H9 (cell line): ENCODE measurements around the gene PLEKHA1. TPM values are rescaled to one million over a fixed set of nuclear protein-coding genes. Genes with fewer than 3 reads are reported as not detected.
A peak's percentile ranks its signal among the peaks of the same experiment; 100 is the strongest.

Experiments
- DNase-seq: peaks from one replicate; pipeline ENCODE4 v3.0.0-alpha.2; 2017
- H2AFZ ChIP-seq: one replicate; pipeline ENCODE4 v1.6.1; 2013; ENCODE audit warnings: mild to moderate bottlenecking, low read length, control low read depth, moderate library complexity
- H2AK5ac ChIP-seq: 2 replicates; pipeline ENCODE4 v1.6.1; 2013; ENCODE audit warnings: low read length, control low read depth, mixed read lengths; ENCODE audit not compliant: insufficient read length
- H2BK120ac ChIP-seq: one replicate; pipeline ENCODE4 v1.6.1; 2013; ENCODE audit warnings: low read depth, mild to moderate bottlenecking, low read length, control low read depth, inconsistent platforms; ENCODE audit not compliant: poor library complexity, severe bottlenecking
- H2BK12ac ChIP-seq: 2 replicates; pipeline ENCODE4 v1.6.1; 2013; ENCODE audit warnings: low read length, control low read depth, mixed read lengths, low read depth; ENCODE audit not compliant: insufficient read length
- H2BK15ac ChIP-seq: 2 replicates; pipeline ENCODE4 v1.6.1; 2013; ENCODE audit warnings: low read depth, low read length, control low read depth
- H2BK20ac ChIP-seq: one replicate; pipeline ENCODE4 v1.6.1; 2013; ENCODE audit warnings: low read depth, mild to moderate bottlenecking, low read length, control low read depth, inconsistent platforms; ENCODE audit not compliant: poor library complexity, severe bottlenecking
- H2BK5ac ChIP-seq: 2 replicates; pipeline ENCODE4 v1.6.1; 2013; ENCODE audit warnings: low read length, control low read depth, mixed read lengths; ENCODE audit not compliant: insufficient read length
- H3K14ac ChIP-seq: 2 replicates; pipeline ENCODE4 v1.6.1; 2013; ENCODE audit warnings: low read length, control low read depth; ENCODE audit not compliant: insufficient read depth
- H3K18ac ChIP-seq: 2 replicates; pipeline ENCODE4 v1.6.1; 2013; ENCODE audit warnings: low read depth, mild to moderate bottlenecking, mixed read lengths, low read length, control low read depth; ENCODE audit not compliant: insufficient read length
- H3K23ac ChIP-seq: 2 replicates; pipeline ENCODE4 v1.6.1; 2013; ENCODE audit warnings: low read length, control low read depth, mixed read lengths, low read depth; ENCODE audit not compliant: insufficient read length
- H3K23me2 ChIP-seq: 2 replicates; pipeline ENCODE4 v1.6.1; 2013; ENCODE audit warnings: low read depth, mild to moderate bottlenecking, mixed read lengths, low read length, control low read depth; ENCODE audit not compliant: insufficient read length, poor library complexity, severe bottlenecking
- H3K27ac ChIP-seq: 2 replicates; pipeline ENCODE4 v1.5.1; 2013; ENCODE audit warnings: low read length, control low read depth, mixed read lengths, low read depth; ENCODE audit not compliant: insufficient read length
- H3K27me3 ChIP-seq: 2 replicates; pipeline ENCODE4 v1.6.1; 2013; ENCODE audit warnings: low read length, control low read depth, inconsistent platforms; ENCODE audit not compliant: insufficient read depth
- H3K4ac ChIP-seq: 2 replicates; pipeline ENCODE4 v1.6.1; 2013; ENCODE audit warnings: low read depth, mild to moderate bottlenecking, control low read depth, inconsistent platforms, low read length, moderate library complexity
- H3K4me1 ChIP-seq: 2 replicates; pipeline ENCODE4 v1.6.1; 2013; ENCODE audit warnings: low read length, control low read depth, inconsistent platforms; ENCODE audit not compliant: insufficient read depth
- H3K4me2 ChIP-seq: 2 replicates; pipeline ENCODE4 v1.6.1; 2013; ENCODE audit warnings: low read length, control low read depth, mixed read lengths; ENCODE audit not compliant: insufficient read length, insufficient read depth
- H3K56ac ChIP-seq: 2 replicates; pipeline ENCODE4 v1.6.1; 2013; ENCODE audit warnings: low read depth, mild to moderate bottlenecking, mixed read lengths, low read length, control low read depth; ENCODE audit not compliant: insufficient read length
- H3K79me1 ChIP-seq: 2 replicates; pipeline ENCODE4 v1.6.1; 2013; ENCODE audit warnings: low read depth, mild to moderate bottlenecking, moderate library complexity, low read length, control low read depth, inconsistent platforms; ENCODE audit not compliant: insufficient read depth, poor library complexity, severe bottlenecking
- H3K79me2 ChIP-seq: 2 replicates; pipeline ENCODE4 v1.6.1; 2013; ENCODE audit warnings: low read length, control low read depth, inconsistent platforms; ENCODE audit not compliant: insufficient read depth
- H3K9ac ChIP-seq: 2 replicates; pipeline ENCODE4 v1.6.1; 2013; ENCODE audit warnings: low read length, control low read depth, mixed read lengths; ENCODE audit not compliant: insufficient read length; ENCODE audit errors: extremely low read depth
- H3K9me3 ChIP-seq: one replicate; pipeline ENCODE4 v1.6.1; 2013; ENCODE audit warnings: low read depth, low read length, inconsistent platforms; ENCODE audit not compliant: control insufficient read depth
- H3T11ph ChIP-seq: one replicate; pipeline ENCODE4 v1.6.1; 2013; ENCODE audit warnings: mild to moderate bottlenecking, low read length, control low read depth, inconsistent platforms
- H4K20me1 ChIP-seq: one replicate; pipeline ENCODE4 v1.6.1; 2013; ENCODE audit not compliant: control insufficient read depth, insufficient read length, insufficient read depth
- H4K5ac ChIP-seq: 2 replicates; pipeline ENCODE4 v1.6.1; 2013; ENCODE audit warnings: low read depth, mild to moderate bottlenecking, mixed read lengths, low read length, control low read depth; ENCODE audit not compliant: insufficient read length
- H4K8ac ChIP-seq: replicated peaks from 2 replicates; pipeline ENCODE4 v1.6.1; 2013; ENCODE audit warnings: low read length, control low read depth, mixed read lengths, low read depth; ENCODE audit not compliant: insufficient read length
- H4K91ac ChIP-seq: 2 replicates; pipeline ENCODE4 v1.6.1; 2013; ENCODE audit warnings: low read depth, mild to moderate bottlenecking, moderate library complexity, mixed read lengths, low read length, control low read depth; ENCODE audit not compliant: insufficient read length
- H3K27ac Mint-ChIP-seq, 3 experiments: 2 replicates in 2 of 3; 3 replicates in 1 of 3; pipeline ENCODE4 v1.8.0; 2020 to 2021; ENCODE audit warnings: mixed read lengths in 3 of 3, mild to moderate bottlenecking in 1 of 3, moderate library complexity in 1 of 3
- H3K27me3 Mint-ChIP-seq: 2 replicates; pipeline ENCODE4 v1.8.0; 2021; ENCODE audit warnings: low read depth, mild to moderate bottlenecking, moderate library complexity, mixed read lengths
- H3K36me3 Mint-ChIP-seq, 3 experiments: 2 replicates in 2 of 3; 3 replicates in 1 of 3; pipeline ENCODE4 v1.8.0; 2020 to 2021; ENCODE audit warnings: low read depth in 3 of 3, mixed read lengths in 3 of 3; ENCODE audit not compliant: insufficient read depth in 1 of 3
- H3K4me1 Mint-ChIP-seq, 2 experiments: 2 replicates each; pipeline ENCODE4 v1.8.0; 2020; ENCODE audit warnings: mixed read lengths in 2 of 2
- H3K4me3 Mint-ChIP-seq, 2 experiments: 2 replicates in 1 of 2; 3 replicates in 1 of 2; pipeline ENCODE4 v1.8.0; 2020 to 2021; ENCODE audit warnings: mild to moderate bottlenecking in 2 of 2, mixed read lengths in 2 of 2, moderate library complexity in 1 of 2
- H3K9me3 Mint-ChIP-seq, 2 experiments: 2 replicates in 1 of 2; 3 replicates in 1 of 2; pipeline ENCODE4 v1.8.0; 2020; ENCODE audit warnings: mild to moderate bottlenecking in 2 of 2, mixed read lengths in 2 of 2, moderate library complexity in 1 of 2
- CTCF ChIP-seq: fragments of 200-600 bp; sonication (generic); conservative IDR thresholded peaks from 3 replicates; pipeline ENCODE4 v1.8.0; 2021; ENCODE audit warnings: antibody characterized with exemption, mild to moderate bottlenecking
- WGBS: extraction: QIAGEN DNeasy Blood & Tissue Kit; methylation state at CpG from one replicate; pipeline ENCODE4 v1.1.7; 2013; ENCODE audit warnings: missing lambda C conversion rate, low lambda C conversion rate, mixed read lengths; ENCODE audit not compliant: insufficient read length; ENCODE audit errors: extremely low coverage; 5-methylcytosine and 5-hydroxymethylcytosine counted together
- total RNA-seq: library from RNA; stranded (reverse); gene quantifications from 2 replicates; pipeline ENCODE4 v1.2.1, GENCODE V29; 2021

PLEKHA1 gene
- total RNA-seq, 1 experiment from 2014 or later: 32.7 TPM

GRCh38 chr10:122435212-122435827 lies 60.8 kb downstream of the PLEKHA1 start:
- H2BK5ac ChIP-seq: no peak overlapping the region
- WGBS: no CpG with 5 or more reads among the region's 3 CpGs
- no peak overlapping the region for H2AK5ac ChIP-seq
- Mint-ChIP-seq H3K27ac (no peak overlapping the region), H3K4me3 (no peak overlapping the region), H3K9me3 (no peaks in the 10 kb centered on the region; a peak in 1 of 5 replicates), H3K27me3 (no peaks in the 10 kb centered on the region), H3K36me3 (peaks cover 0 to 17% (median 5%) of the 10 kb centered on the region in 3 experiments; a peak in 4 of 7 replicates), H3K4me1 (no peaks in the 10 kb centered on the region)
- no peak overlapping the region for H2BK120ac ChIP-seq
- no peak overlapping the region for H2BK20ac ChIP-seq
- H3K79me2 ChIP-seq: no peaks in the 10 kb centered on the region
- H2AFZ ChIP-seq: no peak overlapping the region
- H3K27ac ChIP-seq: no peak overlapping the region
- H3K9me3 ChIP-seq: no peaks in the 10 kb centered on the region
- no peak overlapping the region for H3K9ac ChIP-seq
- no peak overlapping the region for H2BK15ac ChIP-seq
- no peak overlapping the region for H3K4me2 ChIP-seq
- H4K20me1 ChIP-seq: no peaks in the 10 kb centered on the region
- H4K8ac ChIP-seq: no peak overlapping the region
- no peak overlapping the region for H3K14ac ChIP-seq
- no peak overlapping the region for H3K23ac ChIP-seq
- H2BK12ac ChIP-seq: no peak overlapping the region
- H3K23me2 ChIP-seq: no peaks in the 10 kb centered on the region
- H4K5ac ChIP-seq: no peak overlapping the region
- no peak overlapping the region for H4K91ac ChIP-seq
- H3K56ac ChIP-seq: no peak overlapping the region
- no peaks in the 10 kb centered on the region for H3K4me1 ChIP-seq
- no peak overlapping the region for H3T11ph ChIP-seq
- H3K18ac ChIP-seq: no peak overlapping the region
- H3K4ac ChIP-seq: no peak overlapping the region
- no peak for DNase-seq
- no peaks in the 10 kb centered on the region for H3K27me3 ChIP-seq
- no peaks in the 10 kb centered on the region for H3K79me1 ChIP-seq
- TF ChIP-seq CTCF: peak; percentile 89
